ENCODE data around the gene PRKACB.

- TF ChIP-seq CTCF (optimal IDR thresholded peaks at IDR 0.05 in 1 of 3, IDR thresholded peaks at IDR 0.05 in 1 of 3, conservative IDR thresholded peaks at IDR 0.05 in 1 of 3; ENCODE audit: extremely low read depth in 1 of 3, insufficient read depth in 2 of 3, low read length in 3 of 3) (no peak), EZH2 (IDR thresholded peaks at IDR 0.05; ENCODE audit: low read length) (no peak)
Observed at GRCh38 chr1:84224905-84225304, 80.8 kb downstream of the PRKACB start.
